NK-92 (cell line): ENCODE results near the gene MICAL2.

Source experiments
- DNase-seq: peaks from one replicate; lab custom pipeline; 2025; ENCODE audit not compliant: unreplicated experiment; lab: John Stamatoyannopoulos, UW

Gene MICAL2

GRCh38 chr11:12243911-12244550 is 133.6 kb downstream of the MICAL2 start:
- no peak for DNase-seq

- no peak for DNase-seq
Measured at GRCh38 chr11:12245091-12245490, 134.7 kb downstream of the MICAL2 start.

DNA sequence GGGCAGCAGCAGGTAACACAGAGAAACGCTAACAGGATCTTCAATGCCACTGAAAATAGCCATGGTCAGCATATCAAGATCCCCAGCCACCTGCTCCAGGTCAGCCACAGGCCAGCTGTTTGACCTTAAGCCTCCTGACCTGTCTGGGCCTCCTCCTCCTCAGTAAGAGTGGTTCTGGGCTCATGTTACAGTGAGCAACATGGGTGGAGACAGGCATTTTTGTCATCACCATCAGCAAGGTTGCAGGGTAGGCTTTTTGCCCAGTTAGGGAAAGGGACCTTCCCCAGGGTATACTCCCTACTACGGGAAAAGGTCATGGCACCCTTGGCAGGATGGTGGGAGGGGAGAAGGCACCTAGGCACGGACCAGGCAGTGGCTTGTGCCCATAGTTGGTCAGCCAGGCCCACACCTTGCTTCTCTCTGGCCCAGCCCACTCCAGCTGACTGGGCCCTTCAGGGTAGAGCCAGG is 135.2 kb downstream of the MICAL2 start:
- no peak for DNase-seq

DNA sequence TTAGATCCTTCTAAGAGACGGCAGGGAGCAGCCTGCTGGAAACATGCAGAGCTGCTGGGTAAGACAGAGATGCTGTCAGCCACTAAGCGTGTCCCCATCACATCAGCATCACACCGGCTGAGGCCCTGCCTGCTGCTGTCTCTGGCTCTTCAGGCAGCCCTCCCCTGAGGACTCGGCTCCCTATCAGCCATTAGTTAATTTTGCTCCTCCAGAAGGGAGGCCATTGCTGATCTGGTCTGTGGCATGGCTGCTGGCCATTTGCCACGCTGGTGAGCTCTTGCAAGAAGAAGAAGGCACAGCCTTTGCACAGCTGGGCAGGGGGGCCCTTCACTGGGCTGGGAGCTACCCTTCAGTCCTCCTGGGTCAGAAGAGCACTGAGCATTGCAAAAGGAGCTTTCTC is 135.8 kb downstream of the MICAL2 start:
- DNase-seq: no peak

- no peak for DNase-seq
Measured at GRCh38 chr11:12246989-12247388, 136.6 kb downstream of the MICAL2 start.

GRCh38 chr11:12247543-12248254 is 137.3 kb downstream of the MICAL2 start:
- no peak for DNase-seq

DNA sequence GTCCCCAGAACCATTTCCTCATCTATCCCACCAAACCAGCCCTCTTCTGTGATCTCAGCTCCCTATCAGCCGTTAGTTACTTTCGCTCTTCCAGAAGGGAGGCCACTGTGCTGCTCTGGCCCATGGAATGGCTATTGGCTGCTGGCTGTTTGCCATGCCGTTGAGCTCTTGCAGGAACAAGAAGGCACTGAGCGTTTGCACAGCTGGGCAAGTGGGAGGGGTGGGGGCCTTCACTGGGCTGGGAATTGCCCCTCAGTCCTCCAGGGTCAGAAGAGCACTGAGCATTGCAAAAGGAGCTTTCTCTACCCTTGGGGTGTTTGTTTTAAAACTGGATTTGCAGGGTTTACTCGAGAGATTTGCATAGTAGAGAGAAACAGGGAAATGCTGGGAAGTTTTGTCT is 137.9 kb downstream of the MICAL2 start:
- no peak for DNase-seq

DNA sequence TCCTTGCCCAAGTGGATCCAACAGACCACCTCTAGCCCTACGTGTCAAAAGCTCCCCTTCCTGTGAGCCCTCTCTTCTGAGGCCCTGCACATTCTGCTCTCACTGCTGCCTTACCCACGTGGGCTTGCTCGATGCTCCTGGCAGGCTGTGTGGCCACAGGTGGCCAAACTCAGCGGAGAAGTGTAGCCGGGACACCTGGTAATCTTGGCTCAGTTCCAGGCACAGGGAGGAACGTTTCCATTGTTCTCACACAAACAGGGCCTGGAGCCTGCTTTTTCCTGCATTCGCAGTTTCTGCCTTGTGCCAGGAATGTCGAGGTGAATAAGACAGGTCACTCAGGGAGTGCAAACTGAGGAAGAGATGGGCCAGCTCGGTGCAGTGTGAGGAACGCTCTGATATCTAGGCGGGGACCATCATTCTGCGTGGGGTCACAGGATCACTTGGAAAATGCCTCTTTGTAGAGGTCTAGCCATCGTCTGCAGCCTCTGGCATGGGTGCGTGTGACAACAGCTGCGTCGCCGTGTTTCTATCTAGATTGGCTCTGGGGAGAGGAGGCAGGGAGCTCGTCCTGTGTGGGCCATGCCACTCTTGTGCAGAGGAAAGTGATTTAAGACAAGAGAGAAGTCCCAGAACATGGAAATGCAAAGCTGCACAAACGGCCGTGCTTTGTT is 139.3 kb downstream of the MICAL2 start:
- DNase-seq: no peak

GRCh38 chr11:12251666-12252560 is 141.5 kb downstream of the MICAL2 start:
- no peak for DNase-seq

GRCh38 chr11:12253843-12254281 is 143.5 kb downstream of the MICAL2 start:
- no peak for DNase-seq

GRCh38 chr11:12258451-12258850 is 148.1 kb downstream of the MICAL2 start:
- DNase-seq: no peak

DNA sequence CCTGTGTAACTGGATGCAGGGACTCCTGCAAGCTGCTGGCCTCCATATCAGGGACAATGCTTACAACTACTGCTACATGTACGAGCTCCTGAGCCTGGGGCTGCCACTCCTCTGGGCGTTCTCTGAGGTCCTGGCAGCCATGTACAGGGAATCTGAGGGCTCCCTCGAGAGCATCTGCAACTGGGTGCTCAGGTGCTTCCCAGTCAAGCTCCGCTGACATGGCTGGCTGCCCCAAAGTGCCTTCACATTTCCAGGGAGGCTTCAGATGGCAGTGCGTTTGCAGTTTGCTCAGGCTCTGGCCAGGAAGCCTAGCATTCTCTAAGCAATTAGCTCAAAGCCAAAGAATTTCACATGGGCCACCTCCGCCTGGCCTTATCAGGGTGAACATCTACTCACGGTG is 149.6 kb downstream of the MICAL2 start:
- no peak for DNase-seq

DNA sequence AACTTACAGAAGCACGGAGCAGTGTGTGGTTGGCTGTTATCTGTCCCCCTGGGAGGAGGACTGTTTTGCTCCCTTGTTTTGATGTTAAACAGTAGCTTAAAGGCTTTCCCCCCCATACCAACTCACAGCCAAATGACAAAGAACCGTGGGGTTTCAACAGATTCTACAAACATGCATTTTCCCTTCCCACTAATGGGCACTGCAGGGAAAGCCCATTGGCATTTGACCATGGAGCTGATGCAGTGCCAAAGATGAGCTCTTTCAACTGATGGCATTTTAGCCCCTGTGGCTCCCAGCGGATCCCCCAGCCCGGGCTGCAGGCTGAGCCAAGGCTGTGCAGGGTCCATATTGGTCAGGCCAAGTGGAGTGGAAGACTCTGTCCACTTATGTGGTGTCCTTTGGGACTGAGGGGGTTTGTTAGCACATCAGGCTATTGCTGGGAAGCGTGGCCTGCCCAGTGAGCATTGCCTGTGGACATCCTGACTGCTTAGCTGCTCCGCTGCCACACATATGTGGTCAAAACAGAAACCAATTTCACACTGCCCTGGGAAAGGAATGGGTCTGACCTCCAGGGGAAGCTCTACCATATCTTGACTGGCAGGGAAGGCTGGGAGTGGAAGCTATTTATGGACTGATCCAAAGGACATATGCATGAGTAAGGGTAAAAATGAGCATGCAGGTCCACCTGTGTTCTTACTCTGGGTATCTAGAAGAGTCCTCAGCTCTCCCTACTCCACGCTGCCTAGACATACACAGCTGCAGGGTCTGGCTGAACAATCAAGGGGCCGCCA is 150.5 kb downstream of the MICAL2 start:
- no peak for DNase-seq

DNA sequence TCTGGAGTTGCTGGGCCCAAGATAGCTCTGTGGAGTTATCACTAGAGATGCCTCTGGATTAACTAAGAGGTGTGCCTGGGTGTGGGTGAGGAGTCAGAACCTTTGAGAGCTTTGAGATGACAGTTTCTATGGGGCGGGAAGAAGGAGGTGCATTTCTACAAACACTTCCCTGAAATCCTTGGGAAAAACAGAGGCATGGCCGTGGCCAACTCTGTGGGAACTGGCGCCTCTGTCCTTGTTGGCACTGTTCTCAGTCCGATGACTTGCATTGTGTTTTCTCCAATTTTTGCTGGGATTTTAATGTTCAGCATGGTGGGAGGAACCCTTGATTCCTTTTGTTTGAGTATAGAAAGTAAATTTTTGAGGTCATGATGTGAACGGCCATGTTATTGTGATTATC is 151.2 kb downstream of the MICAL2 start:
- DNase-seq: no peak

GRCh38 chr11:12263141-12263693 is 152.8 kb downstream of the MICAL2 start:
- DNase-seq: no peak

DNA sequence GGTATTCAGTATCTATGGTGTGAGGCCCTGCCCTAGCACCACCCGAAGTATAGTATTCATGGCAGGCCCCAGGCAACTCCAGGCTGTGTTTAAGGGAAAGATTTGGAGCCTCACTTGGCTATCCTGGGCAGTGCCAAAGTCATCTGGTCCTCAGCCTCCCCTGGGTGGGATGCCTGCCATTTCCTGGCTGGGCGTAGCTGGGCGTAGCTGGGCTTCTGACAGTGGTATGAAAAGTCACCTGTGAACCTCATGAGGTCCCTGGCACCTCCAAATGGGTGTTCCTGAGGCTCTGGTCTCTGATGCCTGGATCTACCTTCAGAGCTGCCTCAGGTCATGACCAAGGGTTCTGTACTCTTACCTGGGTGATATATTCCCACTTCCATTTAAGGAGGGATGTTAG is 154.0 kb downstream of the MICAL2 start:
- no peak for DNase-seq

DNA sequence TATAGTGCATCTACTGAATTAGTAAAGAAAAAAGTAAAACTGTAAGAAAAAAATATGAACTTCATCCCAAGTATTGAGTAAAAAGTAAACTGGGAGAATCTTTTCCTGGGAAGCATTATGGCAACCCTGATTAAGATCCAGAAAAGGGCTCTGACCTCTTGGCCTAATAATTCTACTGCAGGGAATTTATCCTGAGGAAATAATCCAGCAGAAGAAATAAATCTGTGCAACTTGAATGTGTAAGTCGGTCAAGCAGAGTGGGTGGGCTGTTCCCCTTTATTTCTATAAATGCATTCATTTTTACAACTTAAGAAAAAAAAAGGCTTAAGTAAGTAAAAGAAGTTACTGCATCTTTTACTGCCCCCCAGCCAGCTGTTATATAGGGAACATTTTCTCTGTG is 155.7 kb downstream of the MICAL2 start:
- no peak for DNase-seq

- DNase-seq: no peak
Measured at GRCh38 chr11:12266943-12267342, 156.6 kb downstream of the MICAL2 start.

GRCh38 chr11:12267921-12268320 is 157.5 kb downstream of the MICAL2 start:
- no peak for DNase-seq

DNA sequence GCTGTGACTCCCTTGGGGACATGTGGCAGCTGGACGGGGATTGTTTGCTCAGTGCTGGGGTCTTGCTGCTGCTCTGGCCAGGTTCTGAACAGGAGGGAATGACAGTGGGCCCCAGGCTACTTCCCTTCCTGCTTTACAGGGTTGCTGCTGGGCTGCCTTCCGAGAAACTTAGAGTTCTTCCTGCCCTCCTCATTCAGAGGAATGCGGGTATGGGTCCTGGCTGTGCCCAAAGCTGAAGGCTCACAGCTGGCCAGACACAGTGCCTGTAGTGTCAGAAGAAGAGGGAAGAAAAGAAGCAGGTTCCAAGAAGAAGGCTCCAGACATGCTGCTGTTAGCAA is 158.7 kb downstream of the MICAL2 start:
- no peak for DNase-seq
